OCI-LY1 (cell line): ENCODE data around the gene ARHGAP8.
"Not testable (repeated sequence)": the region's sequence is repeated elsewhere in the genome, so short reads cannot be mapped to it uniquely, and the experiment has no call there.

ENCODE experiments used
- H2AFZ ChIP-seq: fragments of 200-600 bp; sonication (generic), shearing (Covaris generic); 2 replicates; pipeline ENCODE4 v1.6.0; 2014; ENCODE audit warnings: antibody characterized with exemption, mild to moderate bottlenecking, low read length
- H3F3A ChIP-seq: fragments of 200-600 bp; sonication (generic), shearing (Covaris generic); 2 replicates; pipeline ENCODE4 v1.6.0; 2014; ENCODE audit warnings: mild to moderate bottlenecking, antibody characterized with exemption, low read length, moderate library complexity; ENCODE audit not compliant: insufficient read depth
- H3K27ac ChIP-seq: fragments of 200-600 bp; sonication (generic); 2 replicates; pipeline ENCODE4 v1.5.1; 2014; ENCODE audit warnings: low read length, mixed run types, mild to moderate bottlenecking, low read depth; ENCODE audit not compliant: poor library complexity, severe bottlenecking
- H3K27me3 ChIP-seq: fragments of 200-600 bp; sonication (generic); 2 replicates; pipeline ENCODE4 v1.6.0; 2014; ENCODE audit warnings: antibody characterized with exemption, mild to moderate bottlenecking, low read length, moderate library complexity; ENCODE audit not compliant: insufficient read depth
- H3K36me3 ChIP-seq: fragments of 200-600 bp; sonication (generic); 2 replicates; pipeline ENCODE4 v1.6.1; 2014; ENCODE audit warnings: mild to moderate bottlenecking, antibody characterized with exemption, low read length, moderate library complexity, mixed read lengths; ENCODE audit not compliant: insufficient read depth
- H3K4me1 ChIP-seq: fragments of 200-600 bp; sonication (generic); 2 replicates; pipeline ENCODE4 v1.5.1; 2014; ENCODE audit warnings: mild to moderate bottlenecking, low read length, moderate library complexity; ENCODE audit not compliant: insufficient read depth, severe bottlenecking
- H3K4me2 ChIP-seq: fragments of 200-600 bp; sonication (generic), shearing (Covaris generic); 2 replicates; pipeline ENCODE4 v1.6.1; 2014; ENCODE audit warnings: low read length
- H3K4me3 ChIP-seq: fragments of 200-600 bp; sonication (generic); 2 replicates; pipeline ENCODE4 v1.5.1; 2014; ENCODE audit warnings: low read length, low read depth, mild to moderate bottlenecking, mixed read lengths; ENCODE audit not compliant: poor library complexity, severe bottlenecking
- H3K79me2 ChIP-seq: fragments of 200-600 bp; shearing (Covaris generic); 2 replicates; pipeline ENCODE4 v1.6.1; 2016; ENCODE audit warnings: mixed run types, low read length, mixed read lengths; ENCODE audit not compliant: insufficient read depth
- H3K9ac ChIP-seq: fragments of 200-600 bp; sonication (generic), shearing (Covaris generic); 2 replicates; pipeline ENCODE4 v1.6.1; 2014; ENCODE audit warnings: mild to moderate bottlenecking, low read length, mixed read lengths
- H3K9me2 ChIP-seq: fragments of 200-600 bp; sonication (generic), shearing (Covaris generic); 2 replicates; pipeline ENCODE4 v1.6.1; 2014; ENCODE audit warnings: low read depth, mild to moderate bottlenecking, low read length, mixed read lengths
- H3K9me3 ChIP-seq: fragments of 200-600 bp; shearing (Covaris generic); 2 replicates; pipeline ENCODE4 v1.6.1; 2014; ENCODE audit warnings: low read length, mixed read lengths
- H4K20me1 ChIP-seq: fragments of 200-600 bp; sonication (generic), shearing (Covaris generic); 2 replicates; pipeline ENCODE4 v1.6.0; 2016; ENCODE audit warnings: mild to moderate bottlenecking, low read length; ENCODE audit not compliant: insufficient read depth
- CTCF ChIP-seq: fragments of 200-600 bp; sonication (generic), shearing (Covaris generic); IDR thresholded peaks from 2 replicates; pipeline ENCODE4 v1.5.1; 2017; ENCODE audit warnings: mild to moderate bottlenecking, antibody characterized with exemption, low read length, moderate library complexity, mixed read lengths
- EZH2 ChIP-seq: fragments of 200-600 bp; sonication (generic), shearing (Covaris generic); IDR thresholded peaks from 2 replicates; pipeline ENCODE4 v1.8.0; 2017; ENCODE audit warnings: borderline replicate concordance, mixed run types, mild to moderate bottlenecking, antibody characterized with exemption, low read length, moderate library complexity, mixed read lengths

ARHGAP8 gene

DNA sequence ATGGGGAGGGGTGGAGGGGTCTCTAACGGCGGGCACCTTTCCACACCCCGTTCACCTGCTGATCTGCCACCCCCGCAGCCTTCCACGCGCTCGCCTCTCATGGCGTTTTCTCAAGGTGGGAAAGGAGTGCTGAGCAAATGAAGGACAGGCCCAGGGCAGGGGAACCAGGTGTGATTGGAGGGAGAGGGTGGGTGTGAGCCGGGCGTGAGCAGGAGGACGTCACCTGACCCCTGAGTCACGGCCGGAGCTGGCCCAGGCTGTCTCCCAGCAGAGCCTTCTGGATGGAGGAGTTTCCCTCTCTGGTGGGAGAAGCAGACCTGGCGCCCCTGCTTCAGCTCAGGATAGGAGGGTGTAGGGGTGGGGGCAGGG is 14.0 kb upstream of the ARHGAP8 start:
- no peaks in the 10 kb centered on the region for H3K9me3 ChIP-seq
- H4K20me1 ChIP-seq, result no peaks in the 10 kb centered on the region
- H3F3A ChIP-seq, result no peaks in the 10 kb centered on the region
- no peak overlapping the region for H3K4me2 ChIP-seq
- H3K9ac ChIP-seq, result no peak overlapping the region
- no peaks in the 10 kb centered on the region for H3K9me2 ChIP-seq
- TF ChIP-seq CTCF (no peak), EZH2 (no peak)
- no peak overlapping the region for H2AFZ ChIP-seq
- H3K4me1 ChIP-seq, result no peaks in the 10 kb centered on the region
- no peak overlapping the region for H3K27ac ChIP-seq
- H3K36me3 ChIP-seq, result no peaks in the 10 kb centered on the region
- no peaks in the 10 kb centered on the region for H3K79me2 ChIP-seq
- H3K27me3 ChIP-seq, result 0 out of 2 replicates have a peak, but pooled peaks cover 2% of the 10 kb centered on the region
- no peak overlapping the region for H3K4me3 ChIP-seq

DNA sequence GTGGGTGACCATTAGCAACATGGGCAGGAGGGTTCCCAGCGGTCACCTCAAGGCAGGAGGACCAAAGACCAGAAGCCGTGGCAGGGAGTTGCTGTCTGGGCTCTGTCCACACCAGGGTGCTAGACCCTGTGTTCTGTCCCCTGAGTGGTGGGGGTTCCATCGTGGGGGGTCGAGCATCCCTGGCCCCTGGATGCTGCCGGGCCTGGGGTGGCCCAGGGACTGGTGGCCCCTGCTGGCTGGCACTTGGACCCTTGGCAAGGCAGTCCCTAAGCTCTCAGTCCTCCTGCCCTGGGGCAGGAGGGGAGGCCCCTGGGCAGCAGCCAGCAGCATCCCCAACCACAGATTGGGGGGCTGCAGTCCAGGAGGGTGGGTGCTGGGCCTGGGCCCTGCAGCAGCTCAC is 13.4 kb upstream of the ARHGAP8 start:
- Histone ChIP-seq H3K9ac (no peak overlapping the region), H3K4me2 (no peak overlapping the region), H4K20me1 (no peaks in the 10 kb centered on the region), H3K27me3 (0 out of 2 replicates have a peak, but pooled peaks cover 2% of the 10 kb centered on the region), H3K9me2 (no peaks in the 10 kb centered on the region), H3F3A (no peaks in the 10 kb centered on the region), H2AFZ (no peak overlapping the region), H3K27ac (no peak overlapping the region), H3K36me3 (no peaks in the 10 kb centered on the region), H3K79me2 (no peaks in the 10 kb centered on the region), H3K9me3 (no peaks in the 10 kb centered on the region), H3K4me1 (no peaks in the 10 kb centered on the region), H3K4me3 (no peak overlapping the region)
- no peak for TF ChIP-seq EZH2
- TF ChIP-seq CTCF, result no peak

- not testable (repeated sequence) for H3K4me3 ChIP-seq, H3K36me3 ChIP-seq, H3K27me3 ChIP-seq, H3K4me2 ChIP-seq, H3K4me1 ChIP-seq, H3K79me2 ChIP-seq, H2AFZ ChIP-seq, H3K9ac ChIP-seq, H3K9me3 ChIP-seq, H4K20me1 ChIP-seq, H3K27ac ChIP-seq, H3K9me2 ChIP-seq, H3F3A ChIP-seq
These were observed 12.7 kb upstream of the ARHGAP8 start for GRCh38 chr22:44739666-44740065.

DNA sequence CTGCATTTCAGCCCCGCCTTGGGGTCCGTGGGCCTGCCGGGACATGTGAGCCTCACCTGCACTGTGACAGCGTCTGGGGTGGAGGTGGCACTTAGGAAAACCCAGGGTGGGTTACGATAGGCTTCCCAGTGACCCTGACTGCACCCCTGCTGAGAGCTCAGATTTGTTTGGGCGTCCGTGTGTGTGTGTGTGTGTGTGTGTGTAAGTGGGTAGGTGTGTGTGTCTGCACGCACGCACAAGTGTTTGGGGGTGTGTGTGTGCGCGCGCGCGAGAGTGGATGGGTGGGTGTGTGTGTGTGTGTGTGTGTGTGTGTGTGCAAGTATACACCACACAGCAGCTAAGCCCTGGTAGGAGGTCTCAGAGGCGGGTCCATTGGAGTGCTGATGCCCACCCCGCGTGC is 12.1 kb upstream of the ARHGAP8 start:
- H3F3A ChIP-seq, result no peaks in the 10 kb centered on the region
- no peak overlapping the region for H3K4me2 ChIP-seq
- no peaks in the 10 kb centered on the region for H4K20me1 ChIP-seq
- 0 out of 2 replicates have a peak, but pooled peaks cover 2% of the 10 kb centered on the region for H3K27me3 ChIP-seq
- no peak overlapping the region for H3K27ac ChIP-seq
- H3K4me3 ChIP-seq, result no peak overlapping the region
- TF ChIP-seq EZH2, result no peak
- no peak for TF ChIP-seq CTCF
- H3K36me3 ChIP-seq, result no peaks in the 10 kb centered on the region
- H3K79me2 ChIP-seq, result no peaks in the 10 kb centered on the region
- no peaks in the 10 kb centered on the region for H3K9me2 ChIP-seq
- no peak overlapping the region for H3K9ac ChIP-seq
- no peak overlapping the region for H2AFZ ChIP-seq
- no peaks in the 10 kb centered on the region for H3K9me3 ChIP-seq
- no peaks in the 10 kb centered on the region for H3K4me1 ChIP-seq
